GM19193 (cell line): ENCODE measurements around the gene KIF3A.
A peak's percentile ranks its signal among the peaks of the same experiment; 100 is the strongest.

Experiments used
- POLR2A ChIP-seq: IDR thresholded peaks from 4 replicates; pipeline ENCODE4 v1.6.1; 2011; ENCODE audit not compliant: insufficient read depth, insufficient read length; ENCODE audit errors: extremely low read depth

KIF3A gene

DNA sequence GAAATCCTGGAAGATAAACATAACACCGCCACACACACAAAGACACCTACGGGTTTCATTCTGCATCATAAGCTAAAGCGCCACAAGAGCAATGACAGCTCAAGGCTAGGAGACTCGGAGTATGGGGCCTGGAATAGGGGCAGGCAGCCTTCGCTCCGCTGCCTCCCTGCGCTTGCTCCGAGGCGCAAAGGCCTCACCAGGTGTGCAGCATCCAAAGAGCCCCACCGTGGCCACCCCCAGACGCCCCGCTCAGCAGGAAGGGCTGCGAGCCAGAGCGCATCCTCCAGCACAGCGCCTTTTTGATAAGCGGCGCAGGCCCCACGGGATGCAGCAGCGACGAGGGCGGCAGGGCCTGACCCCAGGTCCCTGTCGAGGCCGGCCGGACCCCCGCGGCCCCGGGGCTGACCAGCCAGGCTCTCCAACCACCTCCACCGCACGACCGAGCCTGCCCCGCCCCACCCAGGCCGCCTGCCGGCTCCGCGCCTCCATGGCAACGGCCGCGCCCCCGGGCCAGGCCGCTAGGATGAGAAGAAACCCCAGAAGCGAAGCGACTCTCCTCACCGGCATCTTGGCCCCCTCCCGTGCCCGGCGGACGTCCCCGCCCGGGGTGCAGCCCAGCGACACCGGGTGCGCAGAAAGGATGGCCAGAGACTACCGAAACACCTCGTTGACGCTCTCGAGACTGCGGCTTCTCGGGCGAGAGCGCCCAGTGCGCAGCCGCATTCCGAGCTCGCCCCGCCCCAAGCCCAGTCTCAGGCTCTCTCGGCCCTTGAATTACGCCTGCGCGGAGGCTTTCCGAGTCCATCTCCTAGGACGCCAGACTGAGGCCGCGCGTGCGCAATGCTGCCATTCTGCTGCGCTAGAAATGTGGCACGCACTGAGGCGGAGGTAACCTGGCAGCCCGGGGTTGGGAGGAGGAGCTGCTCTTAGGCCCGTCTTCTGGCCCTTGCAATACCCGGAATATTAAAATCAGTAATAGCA is at the start of gene KIF3A:
Gene KIF3A (minus strand): TSS at position 694 of the 981 bp plus-strand sequence. CDS start 127 bp downstream, at position 567.
- TF ChIP-seq POLR2A = peak; percentile 75

DNA sequence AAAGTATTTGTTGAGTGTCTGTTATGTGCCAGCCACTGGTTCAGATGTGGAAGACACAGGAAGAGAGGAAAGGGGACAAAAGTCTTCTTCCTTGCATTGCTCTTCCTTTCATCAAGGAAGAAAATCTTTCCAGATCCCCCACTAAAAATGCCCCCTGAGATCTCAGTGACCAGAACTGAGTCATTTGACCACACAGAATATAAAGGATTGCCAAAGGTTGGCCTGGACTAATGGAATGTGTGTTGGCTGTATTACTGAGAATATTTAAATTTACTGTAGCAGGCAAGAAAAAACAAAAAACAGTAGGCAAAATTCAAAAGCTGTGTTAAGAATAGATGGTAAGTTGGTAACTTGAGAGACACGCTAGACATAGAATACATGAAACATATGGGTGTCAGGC is 49.7 kb upstream of the KIF3A start:
- no peak for TF ChIP-seq POLR2A

DNA sequence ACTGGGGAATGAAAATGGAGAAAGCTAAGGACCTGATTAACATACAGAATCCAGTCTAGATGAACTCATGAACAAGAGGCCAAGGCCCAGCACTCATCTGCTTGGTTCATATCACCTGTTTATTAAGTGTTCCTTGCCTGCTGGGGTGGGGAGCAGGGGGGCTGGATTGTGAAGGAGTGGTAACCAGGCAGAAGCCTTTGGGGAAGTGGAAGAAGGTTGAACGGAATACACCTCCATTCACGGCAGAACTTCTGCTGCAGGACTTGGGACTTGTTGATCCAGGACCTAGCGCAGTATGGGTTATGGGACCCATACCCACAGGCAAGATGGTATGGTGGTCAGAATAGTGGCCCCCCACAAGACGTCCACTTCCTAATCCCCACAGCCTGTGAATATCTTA is 48.5 kb upstream of the KIF3A start:
- no peak for TF ChIP-seq POLR2A

DNA sequence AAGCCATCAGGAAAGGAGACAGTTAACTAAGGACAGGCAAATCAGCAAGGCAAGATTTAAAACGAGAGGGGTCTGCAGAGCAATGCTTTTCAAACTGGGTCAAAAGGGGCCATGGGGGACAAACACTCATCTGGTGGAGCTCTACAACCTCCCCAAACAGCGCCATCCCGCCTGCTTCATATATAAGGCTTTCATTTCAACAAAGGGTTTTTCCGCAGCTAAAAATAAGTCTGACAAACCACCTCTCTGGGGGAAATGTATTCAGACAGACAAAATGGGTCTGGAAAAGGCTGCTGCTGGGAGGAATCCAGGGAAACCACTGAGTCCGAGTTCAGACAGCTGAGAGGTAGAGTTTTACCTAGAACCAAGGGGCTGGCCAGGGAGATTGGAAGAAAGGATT is 48.0 kb upstream of the KIF3A start:
- no peak for TF ChIP-seq POLR2A

DNA sequence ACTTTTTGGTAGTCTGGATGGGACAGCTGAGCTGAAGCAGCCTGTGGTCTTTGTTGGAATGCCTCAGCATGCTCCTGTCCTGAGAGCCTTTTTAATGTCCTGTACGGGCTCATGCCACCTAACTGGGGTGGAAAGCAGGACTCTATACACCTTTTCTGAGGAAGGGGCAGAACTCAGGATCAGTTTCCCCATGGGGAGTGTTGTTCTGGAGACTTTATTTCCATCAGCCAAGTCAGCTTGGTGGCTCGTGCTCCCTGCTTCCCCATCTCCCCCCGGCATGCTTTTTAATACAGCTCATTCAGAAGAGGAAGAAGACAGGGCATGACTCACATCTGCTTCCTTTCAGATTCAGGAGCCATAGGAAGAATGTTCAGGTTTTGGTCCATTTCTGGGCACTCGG is 44.8 kb upstream of the KIF3A start:
- no peak for TF ChIP-seq POLR2A

DNA sequence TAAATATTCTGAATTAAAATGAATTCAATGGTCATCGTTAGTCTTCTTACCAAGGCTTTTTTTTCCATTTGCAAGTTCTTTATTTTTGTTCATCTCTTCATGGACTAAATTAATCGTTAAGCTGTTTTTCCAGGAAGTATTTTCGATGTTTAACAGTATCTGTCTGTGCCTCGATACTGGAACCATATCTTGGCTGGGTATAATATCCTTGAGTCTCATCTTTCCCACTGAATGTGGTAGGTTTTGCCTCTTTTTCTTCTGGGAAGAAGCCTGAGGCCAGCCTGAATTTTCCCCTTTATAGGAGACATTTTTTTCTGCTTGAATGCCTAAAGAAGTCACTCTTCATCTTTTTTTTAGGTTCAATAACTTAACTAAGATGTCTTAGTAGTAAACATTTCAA is 43.7 kb upstream of the KIF3A start:
- TF ChIP-seq POLR2A = no peak

DNA sequence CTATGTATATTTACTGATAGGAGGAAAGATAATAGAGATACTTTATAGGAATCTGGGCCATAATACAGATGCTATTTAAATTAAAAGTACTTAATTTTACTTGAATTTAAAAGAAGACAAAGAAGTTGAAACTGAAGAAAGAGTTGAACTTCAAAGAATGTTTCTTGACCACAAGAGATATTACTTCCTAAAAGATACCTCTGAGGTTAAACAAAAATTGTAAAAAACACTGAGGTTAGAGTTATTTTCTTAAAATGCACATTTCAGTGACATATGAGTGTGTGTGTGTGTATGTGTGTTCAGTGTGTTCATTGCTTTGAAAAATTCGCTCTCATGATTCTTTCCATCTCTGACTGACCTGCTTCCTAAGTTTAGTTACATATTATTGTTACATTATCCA is 43.2 kb upstream of the KIF3A start:
- no peak for TF ChIP-seq POLR2A

DNA sequence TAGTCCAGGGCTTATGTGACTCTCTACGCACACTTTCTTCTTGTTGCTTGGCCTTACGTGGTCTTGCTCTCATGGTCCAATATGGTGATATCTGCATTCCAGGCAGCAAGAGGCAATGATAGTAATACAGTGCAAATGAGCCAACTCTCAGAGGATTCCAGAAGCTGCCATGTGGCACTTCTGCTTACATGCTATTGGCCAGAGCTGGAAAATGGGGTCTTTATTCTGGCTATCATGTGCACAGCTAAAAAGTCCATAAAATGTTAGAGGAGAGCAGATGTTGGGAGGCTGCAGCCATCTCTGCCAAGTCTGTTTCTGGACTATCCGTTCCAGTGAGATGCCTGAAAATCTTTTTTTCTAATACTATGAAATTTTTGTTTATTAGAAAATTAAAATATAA is 42.6 kb upstream of the KIF3A start:
- TF ChIP-seq POLR2A = no peak

DNA sequence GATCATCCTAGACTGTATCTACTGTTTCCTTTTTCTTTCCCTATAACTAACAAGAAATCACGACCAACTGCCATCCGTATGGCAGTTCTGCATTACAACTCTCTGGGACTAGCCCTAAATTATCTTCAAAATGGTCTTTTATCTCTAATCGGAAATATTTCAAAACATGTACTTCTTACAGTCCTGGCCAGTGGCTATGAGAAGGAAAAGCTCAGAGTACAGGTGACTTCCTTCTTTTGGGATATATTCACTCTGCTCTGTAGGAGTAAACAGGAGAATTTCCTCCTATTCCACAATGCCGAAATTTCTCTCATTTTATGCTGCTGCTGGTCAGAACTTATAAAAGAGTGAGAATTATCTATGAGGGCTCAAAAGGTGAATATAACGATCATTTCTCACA is 41.5 kb upstream of the KIF3A start:
- no peak for TF ChIP-seq POLR2A

DNA sequence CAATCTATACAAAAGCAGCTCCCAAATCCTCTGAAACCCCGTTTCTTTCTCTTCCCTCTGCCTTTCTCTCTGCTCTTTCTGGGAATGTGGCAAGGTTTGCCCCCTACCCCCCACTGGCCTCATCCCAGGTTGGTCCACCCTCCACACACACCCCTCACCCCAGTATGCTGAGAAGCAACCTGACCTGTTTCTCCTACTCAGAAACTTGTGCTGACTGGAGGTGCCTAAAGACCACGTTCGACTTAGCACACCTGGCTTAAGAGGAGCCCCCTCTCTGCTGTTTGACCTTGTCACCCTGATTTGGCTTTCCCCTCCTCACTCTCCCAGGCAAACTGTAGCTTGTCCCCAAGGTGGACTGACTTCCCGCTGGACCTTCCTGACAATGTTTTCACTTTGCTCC is 40.8 kb upstream of the KIF3A start:
- TF ChIP-seq POLR2A = no peak

DNA sequence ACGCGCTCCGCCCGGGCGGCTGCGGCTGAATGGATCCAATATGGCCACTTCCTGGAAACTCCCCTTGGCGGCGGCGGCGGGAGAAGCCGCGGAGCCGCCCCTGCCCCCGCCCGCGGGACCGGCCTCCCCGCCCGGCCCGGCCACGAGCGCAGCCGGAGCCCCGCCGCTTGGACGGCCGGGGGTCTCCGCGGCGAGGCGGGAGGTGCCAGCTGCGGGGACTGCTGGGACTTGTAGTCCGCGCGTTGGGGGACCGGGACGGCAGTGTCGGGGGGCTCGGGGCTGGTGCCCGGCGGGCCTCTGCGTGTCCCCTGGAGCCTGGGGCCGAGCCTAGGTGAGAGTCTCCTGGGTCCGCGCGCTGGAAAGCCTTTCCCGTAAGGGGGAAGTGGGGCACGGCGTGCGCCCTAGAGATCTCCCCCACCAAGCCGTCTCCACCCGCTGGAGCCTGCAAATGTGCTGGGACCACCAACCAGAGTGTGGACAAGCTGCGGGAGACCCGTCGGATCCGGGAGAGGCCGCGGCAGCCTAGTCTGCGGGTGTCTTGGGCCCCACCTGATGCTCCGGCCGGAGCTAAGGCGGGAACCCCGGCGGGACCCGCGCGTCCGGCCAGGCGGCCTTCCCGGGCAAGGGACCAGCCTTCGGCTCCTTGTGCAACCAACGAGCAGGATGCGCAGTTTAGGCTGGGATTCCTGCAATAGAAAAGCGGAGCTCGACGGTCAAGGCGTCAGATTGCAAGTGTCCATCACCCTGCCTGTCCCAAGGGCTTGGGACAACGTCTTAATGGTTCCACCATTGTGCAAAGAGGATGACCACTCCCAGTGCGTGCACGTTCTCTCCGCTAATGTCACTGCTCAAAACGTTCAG is 40.1 kb upstream of the KIF3A start, which contains the start of gene SEPTIN8:
Gene SEPTIN8 (minus strand): TSS at position 31 of the 861 bp plus-strand sequence. CDS start 102 bp downstream, outside the sequence.
- TF ChIP-seq POLR2A = peak; percentile 60

DNA sequence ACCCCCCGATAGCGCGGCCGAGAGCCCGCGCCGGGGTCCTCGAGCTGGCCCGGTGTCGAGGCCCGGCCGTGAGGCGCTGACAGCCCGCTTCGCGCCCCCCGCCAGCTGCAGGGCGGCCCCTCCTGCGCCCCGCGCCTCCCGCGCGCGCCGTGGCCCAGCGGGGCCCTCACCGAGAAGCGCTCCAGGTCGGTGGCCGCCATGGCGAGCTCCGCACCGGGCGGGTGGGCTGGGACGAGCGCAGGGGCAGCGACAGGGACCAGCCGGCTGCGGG is 39.5 kb upstream of the KIF3A start:
- TF ChIP-seq POLR2A = no peak

DNA sequence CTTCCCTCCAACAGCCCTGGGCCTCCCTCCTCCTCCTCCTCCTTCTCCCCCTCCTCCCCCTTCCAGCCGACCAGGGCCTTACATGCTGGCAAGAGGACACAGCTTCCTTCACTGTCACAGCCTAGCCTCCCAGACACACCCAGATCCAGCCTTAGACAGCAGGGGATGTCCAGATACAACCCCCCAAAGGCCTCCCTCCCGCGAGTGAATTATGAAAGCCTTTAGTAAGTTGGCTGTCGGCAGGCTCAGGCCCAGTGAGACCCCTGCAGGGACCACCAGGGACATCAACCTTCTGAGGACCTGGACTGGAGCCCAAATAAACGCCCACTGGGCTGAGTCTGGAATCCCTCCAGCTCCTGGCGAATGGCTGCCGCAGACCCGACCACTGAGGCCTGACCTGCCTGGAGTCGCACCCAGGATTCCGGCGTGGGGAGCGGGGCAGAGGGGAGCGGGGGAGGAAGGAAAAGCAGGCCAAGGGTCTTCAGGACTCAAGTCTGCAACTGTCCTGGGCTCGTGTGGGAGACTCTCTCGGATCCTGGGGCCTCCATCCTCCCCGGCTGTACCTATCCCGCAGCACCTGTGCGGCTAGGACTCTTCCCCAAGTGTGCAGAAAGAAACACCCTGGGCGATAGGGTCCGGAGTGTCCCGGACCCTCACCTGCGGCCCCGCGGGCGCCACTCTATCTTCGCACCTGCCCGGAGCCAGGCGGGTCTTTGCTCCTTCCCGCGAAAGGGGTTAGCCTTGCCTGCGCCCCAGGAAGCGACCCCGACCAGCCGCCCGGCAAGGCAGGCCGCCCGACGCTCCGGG is 39.0 kb upstream of the KIF3A start:
- no peak for TF ChIP-seq POLR2A

DNA sequence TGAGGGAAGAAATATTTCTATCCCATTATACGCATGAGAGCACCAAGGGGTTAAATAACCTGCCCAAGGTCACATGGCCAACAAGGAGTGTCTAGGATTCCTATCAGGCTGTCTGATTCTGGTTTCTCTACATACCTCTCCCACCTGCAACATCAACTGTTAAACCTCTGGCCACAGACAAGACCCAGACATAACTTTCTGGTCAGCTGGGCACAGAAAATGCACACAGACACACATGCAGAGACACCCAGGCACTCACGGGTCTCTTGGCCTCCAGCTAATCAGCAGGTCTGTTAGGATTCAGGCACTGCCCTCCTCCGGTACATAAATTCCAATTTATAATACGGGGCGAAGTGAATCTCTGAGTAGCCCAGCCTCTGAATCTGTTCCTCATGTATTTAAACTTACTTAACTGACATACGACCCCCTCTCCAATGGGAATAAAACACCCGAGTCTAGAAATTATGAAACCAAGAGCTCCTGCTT is 38.2 kb upstream of the KIF3A start:
- no peak for TF ChIP-seq POLR2A

DNA sequence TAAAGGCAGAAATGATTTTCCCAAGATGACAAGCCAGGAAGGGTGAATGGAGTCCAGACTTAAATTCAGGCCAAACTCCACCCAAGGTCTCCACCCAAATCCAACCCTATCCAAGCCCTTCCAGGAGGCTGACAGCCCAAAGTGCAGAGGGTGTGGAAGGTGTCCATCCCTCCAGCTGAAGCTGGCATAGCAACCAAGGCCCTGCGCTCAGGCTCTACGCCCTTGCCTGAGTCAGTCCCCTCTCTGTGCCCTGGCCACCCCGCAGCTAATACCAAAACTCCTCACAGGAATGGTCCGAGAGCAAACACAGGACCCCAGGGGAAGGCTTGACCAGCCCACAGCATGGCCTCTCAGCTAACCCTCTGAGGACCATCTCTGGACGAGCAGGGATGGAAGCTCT is 37.5 kb upstream of the KIF3A start:
- no peak for TF ChIP-seq POLR2A
